HG02840 (cell line): ENCODE results near the gene PGBD1.
"Not testable (repeated sequence)": the region's sequence is repeated elsewhere in the genome, so short reads cannot be mapped to it uniquely, and the experiment has no call there.

Experiments used
- ATAC-seq: cut with Tn5 transposase; IDR thresholded peaks from one replicate; pipeline ENCODE4 v1.9.1; 2021; ENCODE audit warnings: mild to moderate bottlenecking, moderate library complexity, moderate number of reproducible peaks; ENCODE audit not compliant: unreplicated experiment, low FRiP score

The PGBD1 gene

DNA sequence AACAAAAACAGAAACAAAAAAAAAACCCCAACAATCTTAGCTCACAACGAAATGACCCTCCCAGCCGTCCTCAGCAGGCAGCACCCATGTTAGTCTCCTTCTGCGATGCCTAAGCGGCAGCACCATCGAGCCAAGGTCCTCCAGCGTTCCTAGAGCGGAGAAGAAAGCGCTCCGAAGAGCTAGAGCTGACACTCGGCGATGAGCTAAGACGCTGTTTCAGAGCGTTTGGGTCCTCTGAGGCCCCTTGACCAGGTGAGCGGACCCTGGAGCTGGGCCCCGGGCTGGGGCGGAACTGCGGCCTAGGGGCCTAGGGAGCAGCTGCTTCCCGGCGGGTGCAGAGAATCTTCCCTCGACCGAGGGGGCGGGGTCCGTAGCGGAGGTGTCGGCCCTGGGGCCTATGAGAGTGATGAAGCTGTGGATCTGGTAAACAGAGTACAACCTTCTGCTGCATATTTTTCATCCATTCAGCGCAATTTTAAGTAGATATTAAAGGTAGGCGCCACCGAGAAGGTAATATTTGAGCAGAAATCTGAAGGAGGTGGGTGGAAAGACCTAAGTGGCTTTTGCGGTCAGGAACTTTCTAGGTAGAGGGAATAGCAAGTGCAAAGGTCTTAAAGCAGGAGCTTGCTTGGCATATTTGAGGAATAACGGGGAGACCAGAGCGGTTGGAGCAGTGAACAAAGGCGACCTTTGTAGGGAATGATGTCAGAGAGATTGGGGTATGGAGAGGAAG is 14.2 kb upstream of the PGBD1 start, which contains the start of gene ZSCAN26:
Gene ZSCAN26 (plus strand): TSS at position 182 of the 733 bp plus-strand sequence. CDS start 4,777 bp downstream, outside the sequence.
- ATAC-seq, result peak; percentile 91

DNA sequence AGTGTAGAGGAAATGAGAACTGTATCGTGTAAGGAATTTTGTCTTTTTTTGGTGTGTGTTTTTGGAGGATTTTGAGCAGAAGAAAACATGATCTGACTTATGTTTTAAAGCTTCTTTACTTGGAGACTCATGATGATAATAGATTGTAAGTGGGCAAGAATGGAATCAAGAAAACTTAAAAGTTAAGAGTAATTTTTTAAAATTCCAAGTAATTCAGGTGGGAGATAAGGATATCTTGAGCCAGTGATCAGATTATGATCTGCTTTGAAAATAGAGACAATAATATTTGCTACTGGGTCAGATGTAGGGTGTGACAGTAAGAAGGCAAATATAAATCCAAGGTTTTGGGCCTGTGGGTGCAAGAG is 13.7 kb upstream of the PGBD1 start:
- ATAC-seq, result no peak

DNA sequence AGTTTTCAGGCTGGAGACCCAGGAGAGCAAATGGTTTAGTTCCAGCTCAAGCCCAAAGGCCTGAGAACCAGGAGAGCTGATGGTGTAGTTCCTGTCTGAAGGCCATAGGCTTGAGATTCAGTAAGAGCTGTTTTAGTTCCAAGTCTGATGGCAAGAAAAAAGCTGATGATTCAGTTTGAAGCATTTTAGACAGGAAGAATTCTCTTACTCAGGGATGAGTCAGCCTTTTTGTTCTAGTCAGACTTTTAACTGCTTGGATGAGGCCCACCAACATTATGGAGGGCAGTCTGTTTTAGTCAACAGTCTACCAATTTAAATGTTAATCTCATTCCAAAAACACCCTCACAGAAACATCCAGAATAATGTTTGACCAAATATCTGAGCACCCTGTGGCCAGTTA is 11.9 kb upstream of the PGBD1 start:
- no peak for ATAC-seq

DNA sequence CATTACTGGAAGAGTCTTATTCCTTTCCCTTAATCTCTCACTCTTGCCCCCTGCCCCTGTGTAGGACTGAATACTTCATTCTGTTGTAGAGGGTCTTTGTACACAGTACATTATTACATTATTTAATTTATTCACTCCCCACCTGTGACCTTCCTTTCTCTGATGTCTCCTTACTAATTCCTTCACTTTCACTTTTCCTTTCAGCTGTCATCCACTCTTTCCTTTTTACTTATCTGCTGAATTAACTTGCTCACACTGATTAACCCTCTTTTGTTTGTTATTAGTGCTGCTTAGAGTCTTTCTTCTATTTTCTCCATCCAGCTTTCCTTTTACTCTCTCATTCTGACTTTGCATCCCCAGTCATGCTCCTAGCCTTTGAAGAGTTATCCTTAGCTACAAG is 6.5 kb upstream of the PGBD1 start:
- no peak for ATAC-seq

DNA sequence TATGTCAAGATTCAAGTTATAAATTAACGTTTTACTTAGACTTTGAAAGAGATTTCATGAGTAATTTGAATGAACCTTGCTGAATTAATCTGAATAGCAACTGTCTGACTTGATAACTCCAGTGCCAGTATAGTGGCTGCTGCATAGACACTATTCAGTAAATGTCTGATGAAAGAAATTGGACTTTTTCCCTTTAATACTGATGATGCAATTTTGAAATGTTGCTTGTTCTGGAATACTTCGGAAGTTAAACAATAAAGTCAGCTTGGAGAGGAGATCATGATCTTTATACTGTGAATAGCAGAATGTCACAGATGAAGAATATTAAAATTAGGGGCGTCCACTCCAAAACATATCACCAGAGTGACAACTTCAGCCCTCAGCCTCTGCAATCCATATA is 3.6 kb upstream of the PGBD1 start:
- no peak for ATAC-seq

DNA sequence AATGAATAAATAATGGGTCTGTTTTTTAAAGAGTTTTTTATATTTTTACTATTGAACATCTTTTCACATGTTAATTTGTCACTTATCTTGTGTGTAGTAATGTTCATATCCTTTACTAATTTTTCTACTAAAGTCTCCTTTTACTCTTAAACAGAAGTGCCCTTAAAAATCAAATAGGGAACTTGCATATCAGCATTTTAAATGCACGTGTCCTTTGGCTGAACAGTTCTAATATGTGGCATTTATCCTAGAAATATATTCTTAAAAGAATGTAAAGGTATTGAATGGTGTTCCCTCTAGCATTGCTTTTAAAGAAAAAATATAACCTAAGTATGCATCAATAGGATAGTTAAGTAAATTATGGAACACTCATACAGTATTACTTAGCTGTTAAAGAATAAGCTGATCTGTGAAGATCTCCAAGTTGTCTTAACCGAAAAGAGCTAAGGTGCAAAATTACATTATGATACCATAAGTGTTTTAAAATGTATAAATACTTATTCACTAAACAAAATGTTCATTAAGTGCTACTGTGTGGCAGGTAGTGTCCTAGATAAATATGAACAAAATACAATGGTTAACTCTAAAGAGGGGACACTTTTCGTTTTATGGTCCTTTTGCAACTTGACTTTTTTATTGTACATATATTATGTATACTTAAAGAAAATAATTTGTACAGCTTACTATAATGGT is 631 bp upstream of the PGBD1 start:
- ATAC-seq, result no peak

DNA sequence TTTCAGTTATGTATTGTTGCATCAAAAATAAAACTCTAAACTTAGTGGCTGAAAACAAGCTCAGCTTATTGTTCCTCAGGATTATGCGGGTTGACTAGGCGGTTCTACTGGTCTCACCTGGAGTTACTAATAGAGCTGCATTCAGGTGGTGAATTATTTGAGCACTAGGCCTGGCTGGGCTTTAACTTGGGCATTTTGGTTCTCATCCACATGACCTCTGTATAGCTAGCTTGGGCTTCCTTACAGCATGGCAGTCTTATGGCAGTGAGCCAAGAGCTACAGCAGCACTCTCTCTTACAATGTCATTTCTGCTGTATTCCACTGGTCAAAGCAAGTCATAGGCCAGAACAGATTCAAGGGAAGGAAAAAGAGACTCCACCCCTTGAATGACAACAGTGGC is 1.6 kb downstream of the PGBD1 start:
- ATAC-seq, result no peak

DNA sequence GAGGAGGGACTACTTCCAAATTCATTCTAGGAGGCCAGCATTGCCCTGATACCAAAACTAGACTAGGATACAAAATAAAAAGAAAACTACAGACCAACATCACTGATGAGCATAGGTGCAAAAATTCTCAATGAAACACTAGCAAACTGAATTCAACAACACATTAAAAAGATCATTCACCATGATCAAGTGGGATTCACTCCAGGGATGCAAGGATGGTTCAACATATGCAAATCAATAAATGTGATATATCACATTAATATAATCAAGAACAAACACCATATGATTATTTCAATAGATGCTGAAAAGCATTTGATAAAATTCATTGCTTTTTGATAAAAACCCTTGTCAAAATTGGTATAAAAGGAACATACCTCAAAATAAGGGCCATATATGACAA is 10.2 kb downstream of the PGBD1 start:
- ATAC-seq, result no peak

DNA sequence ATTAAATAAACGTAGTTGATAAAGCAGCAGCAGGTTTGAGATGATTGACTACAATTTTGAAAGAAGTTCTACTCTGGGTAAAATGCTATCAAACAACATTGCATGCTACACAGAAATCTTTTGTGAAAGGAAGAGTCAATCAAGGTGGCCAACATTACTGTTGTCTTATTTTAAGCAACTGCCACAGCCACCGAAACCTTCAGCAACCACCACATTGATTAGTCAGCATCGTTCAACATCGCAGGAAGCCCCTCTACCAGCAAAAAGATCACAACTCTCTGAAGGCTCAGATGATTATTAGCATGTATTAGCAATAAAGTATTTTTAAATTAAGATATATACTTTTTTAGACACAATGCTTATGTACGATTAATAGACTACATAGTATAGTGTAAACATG is 14.0 kb downstream of the PGBD1 start:
- no peak for ATAC-seq

DNA sequence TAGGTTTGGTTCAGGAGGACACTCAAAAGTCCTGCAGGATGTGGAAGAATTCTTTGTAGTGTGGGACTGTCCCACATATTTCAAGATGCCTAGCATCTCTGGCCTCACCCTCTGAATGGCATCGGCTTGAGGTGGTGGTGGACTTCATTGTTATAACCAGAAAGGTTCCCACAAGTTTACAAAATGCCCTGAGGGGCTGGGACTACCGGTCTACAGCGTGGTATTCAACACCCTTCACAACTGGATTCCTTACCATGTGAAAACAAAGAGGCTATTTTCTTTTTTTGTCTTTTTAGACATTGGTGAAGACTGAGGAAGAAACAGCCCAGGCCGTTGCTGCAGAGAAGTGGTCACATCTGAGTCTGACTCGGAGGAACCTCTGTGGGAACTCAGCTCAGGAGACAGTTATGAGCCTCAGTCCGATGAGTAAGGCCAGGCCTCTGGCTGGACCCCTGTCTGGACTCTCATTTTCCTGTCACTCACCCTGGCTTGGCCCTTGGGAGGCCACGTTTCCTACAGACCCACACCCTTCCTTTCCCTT is 15.2 kb downstream of the PGBD1 start:
- ATAC-seq, result no peak

- ATAC-seq, result peak; percentile 85
Measured at GRCh38 chr6:28303570-28303969, 22.2 kb downstream of the PGBD1 start.

GRCh38 chr6:28306363-28306762 is 25.0 kb downstream of the PGBD1 start:
- not testable (repeated sequence) for ATAC-seq

DNA sequence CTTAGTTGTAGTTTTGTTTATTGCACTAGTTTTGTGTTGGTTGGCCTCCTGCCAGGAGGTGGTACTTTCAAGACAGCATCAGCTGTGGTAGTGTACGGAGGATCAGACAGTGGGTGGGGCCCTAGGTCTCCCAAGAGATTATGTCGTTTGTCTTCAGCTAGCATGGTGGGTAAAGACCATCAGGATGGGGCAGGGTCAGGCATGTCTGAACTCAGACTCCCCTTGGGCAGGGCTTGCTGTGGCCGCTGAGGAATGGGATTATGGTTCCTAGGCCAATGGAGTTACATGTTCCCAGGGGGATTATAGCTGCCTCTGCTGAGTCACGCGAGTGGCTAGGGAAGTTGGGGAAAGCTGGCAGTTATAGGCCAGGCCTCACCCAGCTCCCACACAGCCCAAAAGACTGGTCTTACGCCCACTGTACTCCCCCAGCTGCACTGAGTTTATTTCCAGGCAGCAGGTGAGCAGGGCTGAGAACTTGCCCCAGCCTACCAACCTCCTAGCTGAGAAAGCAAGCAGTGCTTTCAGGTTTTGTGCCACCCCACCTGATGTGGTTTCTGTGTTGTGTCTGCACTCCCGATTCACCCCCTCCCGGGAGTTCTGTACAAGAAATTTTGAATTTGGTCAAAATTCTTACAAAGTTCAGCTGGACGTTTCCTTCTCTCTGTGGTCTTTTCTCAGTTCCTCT is 29.9 kb downstream of the PGBD1 start:
- ATAC-seq, result no peak

GRCh38 chr6:28312939-28313338 is 31.6 kb downstream of the PGBD1 start:
- no peak for ATAC-seq

DNA sequence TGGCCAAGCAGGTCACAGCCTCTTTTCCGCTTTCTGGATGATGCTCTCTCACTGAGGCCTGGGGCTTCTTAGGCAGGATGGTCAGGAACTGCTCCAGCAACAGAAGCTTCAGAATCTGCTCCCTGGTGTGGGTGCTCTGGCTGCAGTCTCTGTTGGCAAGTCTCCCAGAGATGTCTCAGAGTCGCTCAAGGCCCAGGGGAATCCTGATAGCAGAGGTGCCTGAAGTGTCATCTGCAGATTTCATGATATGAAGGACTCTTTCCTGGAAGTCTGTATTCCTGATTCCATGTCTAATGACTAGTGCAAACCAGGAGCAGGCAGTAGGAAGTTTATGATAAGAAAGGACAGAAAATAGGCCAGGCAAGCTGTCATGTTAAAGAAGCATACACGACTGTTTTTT is 34.3 kb downstream of the PGBD1 start:
- ATAC-seq, result no peak

GRCh38 chr6:28317866-28318265 is 36.5 kb downstream of the PGBD1 start:
- ATAC-seq, result not testable (repeated sequence)

GRCh38 chr6:28322661-28323060 is 41.3 kb downstream of the PGBD1 start:
- no peak for ATAC-seq

DNA sequence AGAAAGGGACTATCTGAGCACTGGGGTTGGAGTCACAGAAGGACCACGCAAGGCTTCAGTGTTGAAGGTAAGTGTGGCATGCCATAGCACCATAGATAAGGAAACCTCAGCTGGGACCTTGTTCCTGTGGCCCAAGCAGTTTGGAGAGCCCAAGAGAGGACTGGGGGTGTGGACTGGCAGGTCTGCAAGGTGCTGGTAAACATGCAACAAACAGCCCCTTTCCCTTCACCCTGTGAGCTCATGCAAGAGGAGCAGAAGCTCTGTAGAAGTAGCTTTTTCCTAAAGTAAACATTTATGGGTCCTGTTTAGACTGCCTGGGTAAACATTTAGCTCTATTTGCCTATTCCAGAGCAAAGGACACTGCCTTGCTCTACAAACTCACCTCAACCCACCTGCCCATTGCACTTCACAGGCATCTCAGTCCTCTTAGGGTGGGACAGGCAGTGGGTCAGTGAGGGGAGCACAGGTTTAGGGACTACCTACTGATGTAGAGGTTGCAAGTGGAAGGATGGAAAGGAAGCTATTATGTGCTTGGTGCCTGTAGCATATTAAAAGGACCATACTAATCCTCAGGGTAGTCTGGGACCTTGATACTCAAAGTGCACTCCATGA is 42.5 kb downstream of the PGBD1 start:
- ATAC-seq, result no peak

DNA sequence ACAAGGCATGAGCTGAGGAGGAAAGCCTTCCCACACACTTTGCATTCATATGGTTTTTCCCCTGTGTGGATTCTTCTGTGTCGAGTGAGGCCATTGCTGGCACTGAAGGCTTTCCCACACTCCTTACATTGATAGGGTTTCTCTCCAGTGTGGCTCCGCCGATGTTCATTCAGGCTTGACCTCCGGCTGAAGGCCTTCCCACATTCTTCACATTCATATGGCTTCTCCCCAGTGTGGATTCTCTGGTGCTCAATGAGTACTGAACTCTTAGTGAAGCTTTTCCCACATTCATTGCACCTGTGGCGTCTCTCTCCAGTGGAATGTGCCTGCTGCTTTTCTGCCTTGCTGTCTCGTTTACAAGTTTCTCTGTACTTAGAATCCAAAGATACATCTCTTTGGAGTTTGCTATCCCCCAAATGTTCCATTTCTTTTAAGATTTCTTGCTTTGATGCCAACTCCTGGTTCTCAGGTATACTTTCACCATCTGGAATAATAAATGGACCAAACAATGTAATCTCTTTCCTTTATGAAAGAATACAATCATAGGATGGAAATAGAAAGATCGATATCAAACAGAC is 45.1 kb downstream of the PGBD1 start:
- ATAC-seq, result no peak

GRCh38 chr6:28330041-28330440 is 48.7 kb downstream of the PGBD1 start:
- no peak for ATAC-seq

DNA sequence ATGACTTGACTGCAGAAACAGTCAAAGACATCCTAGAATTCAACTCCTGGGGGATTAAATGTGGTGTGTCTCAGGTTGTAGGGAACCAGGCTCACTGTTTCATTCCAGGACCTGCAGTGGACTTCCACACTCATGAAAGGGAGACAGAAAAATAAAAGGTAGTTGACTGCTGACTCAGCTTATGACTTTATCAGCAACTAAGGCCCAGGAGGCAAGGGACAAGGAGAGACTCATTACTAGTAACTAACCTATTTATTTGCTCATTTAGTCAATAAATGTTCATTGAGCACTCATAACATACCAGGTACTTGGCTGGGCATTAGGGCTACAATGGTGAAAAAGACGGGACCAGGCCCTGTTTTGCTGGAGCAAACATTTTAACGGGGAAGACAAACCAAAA is 51.7 kb downstream of the PGBD1 start:
- no peak for ATAC-seq
